ENCODE data around the gene RBP3. TPM values are rescaled to one million over a fixed set of nuclear protein-coding genes. Genes with fewer than 3 reads are reported as not detected.
A peak's percentile ranks its signal among the peaks of the same experiment; 100 is the strongest.

Gene RBP3
- total RNA-seq, 1 experiment from 2014 or later = not detected

- H3K4me3 ChIP-seq (ENCODE audit: insufficient read depth, low read depth, low read length) = no peak overlapping the region
- DNase-seq = no peak
- no peaks in the 10 kb centered on the region for H3K36me3 ChIP-seq (replicated peaks; ENCODE audit: control insufficient read depth, insufficient read depth, low read length)
- H3K27me3 ChIP-seq (ENCODE audit: control insufficient read depth, insufficient read depth, low read length) = peaks cover 1% of the 10 kb centered on the region; the same call in 1 of the 2 replicates
Measured at GRCh38 chr10:47311193-47311931, 36.8 kb upstream of the RBP3 start.

- H3K4me3 ChIP-seq (ENCODE audit: insufficient read depth, low read depth, low read length) = no peak overlapping the region
- no peaks in the 10 kb centered on the region for H3K36me3 ChIP-seq (replicated peaks; ENCODE audit: control insufficient read depth, insufficient read depth, low read length)
- peaks cover 1% of the 10 kb centered on the region; the same call in 1 of the 2 replicates for H3K27me3 ChIP-seq (ENCODE audit: control insufficient read depth, insufficient read depth, low read length)
- DNase-seq = peak; percentile 91
Measured at GRCh38 chr10:47311932-47312662, 36.1 kb upstream of the RBP3 start.

- H3K4me3 ChIP-seq (ENCODE audit: insufficient read depth, low read depth, low read length) = no peak overlapping the region
- H3K27me3 ChIP-seq (ENCODE audit: control insufficient read depth, insufficient read depth, low read length) = no peaks in the 10 kb centered on the region
- no peaks in the 10 kb centered on the region for H3K36me3 ChIP-seq (replicated peaks; ENCODE audit: control insufficient read depth, insufficient read depth, low read length)
- DNase-seq = no peak
Measured at GRCh38 chr10:47312663-47312995, 35.5 kb upstream of the RBP3 start.

- no peak overlapping the region for H3K4me3 ChIP-seq (ENCODE audit: insufficient read depth, low read depth, low read length)
- no peaks in the 10 kb centered on the region for H3K36me3 ChIP-seq (replicated peaks; ENCODE audit: control insufficient read depth, insufficient read depth, low read length)
- DNase-seq = no peak
- H3K27me3 ChIP-seq (ENCODE audit: control insufficient read depth, insufficient read depth, low read length) = no peaks in the 10 kb centered on the region
Measured at GRCh38 chr10:47314416-47314970, 33.7 kb upstream of the RBP3 start.

- no peak for DNase-seq
- H3K27me3 ChIP-seq (ENCODE audit: control insufficient read depth, insufficient read depth, low read length) = no peaks in the 10 kb centered on the region
- H3K4me3 ChIP-seq (ENCODE audit: insufficient read depth, low read depth, low read length) = no peak overlapping the region
Measured at GRCh38 chr10:47315421-47315820, 32.7 kb upstream of the RBP3 start.

GRCh38 chr10:47316131-47316530 is 32.0 kb upstream of the RBP3 start:
- DNase-seq = no peak
- no peaks in the 10 kb centered on the region for H3K27me3 ChIP-seq (ENCODE audit: control insufficient read depth, insufficient read depth, low read length)
- no peak overlapping the region for H3K4me3 ChIP-seq (ENCODE audit: insufficient read depth, low read depth, low read length)
- H3K36me3 ChIP-seq (replicated peaks; ENCODE audit: control insufficient read depth, insufficient read depth, low read length) = no peaks in the 10 kb centered on the region

More at GRCh38 chr10:47315421-47315820, 32.7 kb upstream of the RBP3 start:
- no peaks in the 10 kb centered on the region for H3K36me3 ChIP-seq (replicated peaks; ENCODE audit: control insufficient read depth, insufficient read depth, low read length)

GRCh38 chr10:47317251-47317650 is 30.9 kb upstream of the RBP3 start:
- Histone ChIP-seq H3K27me3 (ENCODE audit: control insufficient read depth, insufficient read depth, low read length) (no peaks in the 10 kb centered on the region), H3K4me3 (ENCODE audit: insufficient read depth, low read depth, low read length) (no peak overlapping the region), H3K36me3 (replicated peaks; ENCODE audit: control insufficient read depth, insufficient read depth, low read length) (no peaks in the 10 kb centered on the region)
- no peak for DNase-seq

- peak; percentile 84 for DNase-seq
- Histone ChIP-seq H3K4me3 (ENCODE audit: insufficient read depth, low read depth, low read length) (no peak overlapping the region), H3K36me3 (replicated peaks; ENCODE audit: control insufficient read depth, insufficient read depth, low read length) (no peaks in the 10 kb centered on the region), H3K27me3 (ENCODE audit: control insufficient read depth, insufficient read depth, low read length) (no peaks in the 10 kb centered on the region)
Measured at GRCh38 chr10:47318706-47319105, 29.5 kb upstream of the RBP3 start.

- no peak for DNase-seq
- Histone ChIP-seq H3K36me3 (replicated peaks; ENCODE audit: control insufficient read depth, insufficient read depth, low read length) (no peaks in the 10 kb centered on the region), H3K4me3 (ENCODE audit: insufficient read depth, low read depth, low read length) (no peak overlapping the region), H3K27me3 (ENCODE audit: control insufficient read depth, insufficient read depth, low read length) (no peaks in the 10 kb centered on the region)
Measured at GRCh38 chr10:47319784-47320183, 28.4 kb upstream of the RBP3 start.

GRCh38 chr10:47320812-47321211 is 27.4 kb upstream of the RBP3 start:
- H3K27me3 ChIP-seq (ENCODE audit: control insufficient read depth, insufficient read depth, low read length) = no peaks in the 10 kb centered on the region
- no peak for DNase-seq
- H3K4me3 ChIP-seq (ENCODE audit: insufficient read depth, low read depth, low read length) = no peak overlapping the region
- H3K36me3 ChIP-seq (replicated peaks; ENCODE audit: control insufficient read depth, insufficient read depth, low read length) = no peaks in the 10 kb centered on the region

GRCh38 chr10:47321521-47322195 is 26.5 kb upstream of the RBP3 start:
- Histone ChIP-seq H3K27me3 (ENCODE audit: control insufficient read depth, insufficient read depth, low read length) (no peaks in the 10 kb centered on the region), H3K4me3 (ENCODE audit: insufficient read depth, low read depth, low read length) (no peak overlapping the region), H3K36me3 (replicated peaks; ENCODE audit: control insufficient read depth, insufficient read depth, low read length) (no peaks in the 10 kb centered on the region)
- no peak for DNase-seq

GRCh38 chr10:47322300-47323061 is 25.7 kb upstream of the RBP3 start, which contains the start of gene GDF2:
GDF2 (plus strand) TSS chr10:47322454; CDS start chr10:47322669, 215 bp downstream.
- H3K4me3 ChIP-seq (ENCODE audit: insufficient read depth, low read depth, low read length) = no peak within 1 kb of the TSS
- no peaks in the 10 kb centered on the region for H3K27me3 ChIP-seq (ENCODE audit: control insufficient read depth, insufficient read depth, low read length)
- no peaks in the 10 kb centered on the region for H3K36me3 ChIP-seq (replicated peaks; ENCODE audit: control insufficient read depth, insufficient read depth, low read length)
- DNase-seq = no peak

GRCh38 chr10:47323087-47323486 is 25.1 kb upstream of the RBP3 start:
- DNase-seq = no peak
- Histone ChIP-seq H3K4me3 (ENCODE audit: insufficient read depth, low read depth, low read length) (no peak overlapping the region), H3K36me3 (replicated peaks; ENCODE audit: control insufficient read depth, insufficient read depth, low read length) (no peaks in the 10 kb centered on the region), H3K27me3 (ENCODE audit: control insufficient read depth, insufficient read depth, low read length) (no peaks in the 10 kb centered on the region)

GRCh38 chr10:47323636-47324296 is 24.4 kb upstream of the RBP3 start:
- DNase-seq = no peak
- Histone ChIP-seq H3K4me3 (ENCODE audit: insufficient read depth, low read depth, low read length) (no peak overlapping the region), H3K27me3 (ENCODE audit: control insufficient read depth, insufficient read depth, low read length) (no peaks in the 10 kb centered on the region), H3K36me3 (replicated peaks; ENCODE audit: control insufficient read depth, insufficient read depth, low read length) (no peaks in the 10 kb centered on the region)

All from H7 (cell line).